ENCODE measurements around the gene DENND1A. TPM values are rescaled to one million over a fixed set of nuclear protein-coding genes. Genes with fewer than 3 reads are reported as not detected.

Gene DENND1A
- total RNA-seq, 1 donor from 2014 or later = 24.4 TPM

DNA sequence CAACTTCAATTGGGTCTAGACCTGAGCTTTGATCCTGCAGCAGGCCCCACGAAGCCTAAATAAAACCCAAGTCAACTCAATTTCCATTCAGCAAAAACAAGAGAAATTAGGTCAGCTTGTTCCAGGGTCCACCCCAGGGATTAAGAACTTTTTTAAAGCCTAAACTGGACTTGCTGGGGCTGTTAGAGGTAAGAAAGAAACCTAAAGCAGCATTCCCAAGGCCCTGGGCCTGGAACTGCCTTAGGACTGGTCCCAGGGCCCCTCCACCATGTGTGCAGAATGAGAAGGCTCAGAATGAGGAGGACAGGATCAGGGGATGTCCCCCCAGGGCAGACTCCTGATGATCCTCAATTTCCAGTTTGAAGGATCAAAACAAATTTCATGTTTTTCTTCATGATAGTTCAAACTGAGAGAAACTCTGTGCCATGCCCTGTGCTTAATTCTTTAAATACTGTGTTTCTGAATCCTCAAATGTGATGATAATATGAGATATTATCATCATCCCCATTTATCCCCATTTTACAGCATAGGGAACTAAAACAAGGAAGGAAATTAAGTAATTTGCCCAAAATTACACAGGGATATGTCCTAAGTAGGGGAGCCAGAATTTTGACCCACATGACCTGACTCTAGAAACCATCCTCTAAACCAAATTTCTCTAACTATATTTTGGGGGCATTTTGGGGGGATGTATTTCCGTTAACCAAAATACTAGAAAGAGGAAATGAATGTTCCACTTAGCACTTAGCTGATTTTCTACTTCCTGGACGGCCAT is 64.5 kb downstream of the DENND1A start:
- no peak for DNase-seq (ENCODE audit: low spot score)

DNA sequence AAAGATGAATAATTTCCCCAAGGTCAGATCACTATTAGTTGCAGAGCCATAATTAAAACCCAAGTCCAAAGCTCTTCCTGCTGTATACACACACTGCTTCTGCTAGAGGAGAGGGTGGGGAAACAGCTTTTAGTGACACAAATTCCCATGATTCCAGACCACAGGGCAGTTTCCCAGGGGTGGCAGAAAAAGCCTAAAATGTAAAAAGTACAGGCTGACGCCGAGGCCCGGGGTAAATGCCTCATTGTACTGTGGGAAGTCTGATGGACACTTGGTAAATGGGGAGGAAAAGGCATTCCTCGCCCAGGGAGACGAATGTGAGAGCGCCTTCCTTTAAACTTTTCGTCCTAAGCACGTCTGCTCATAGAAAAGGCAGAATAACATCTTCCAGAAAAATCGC is 65.7 kb downstream of the DENND1A start:
- no peak for DNase-seq (ENCODE audit: low spot score)

DNA sequence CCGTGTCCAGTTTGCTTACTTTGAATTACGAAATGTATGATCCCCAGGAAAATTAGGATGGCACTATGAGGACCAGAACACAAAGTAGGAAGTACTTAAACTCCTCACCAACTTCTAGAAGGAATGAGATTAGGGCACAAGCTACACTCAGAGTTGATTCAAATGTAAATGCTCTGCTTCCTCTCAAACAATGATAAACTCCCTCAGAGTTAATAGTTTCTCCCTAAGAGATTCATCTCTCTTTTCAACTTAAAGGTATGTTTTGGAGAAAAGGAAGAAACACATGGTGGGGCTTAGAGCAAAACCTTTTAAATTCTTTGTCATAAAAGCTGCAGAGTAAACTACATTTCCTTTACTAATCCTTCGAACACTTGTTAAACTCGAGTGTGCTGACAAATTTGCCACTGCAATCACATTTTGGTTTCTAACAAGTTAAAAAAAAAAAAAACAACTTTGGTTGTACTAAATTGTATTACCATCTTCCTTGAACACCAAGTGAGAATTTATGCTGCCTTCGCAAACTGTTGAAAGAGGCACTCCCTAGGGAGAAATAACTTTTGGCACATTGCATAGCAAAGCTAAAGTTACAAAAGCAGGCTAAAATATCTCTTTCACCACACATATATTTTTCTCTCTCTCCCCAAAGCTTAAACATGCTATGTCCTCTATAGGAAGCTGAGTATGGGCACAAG is 66.6 kb downstream of the DENND1A start:
- DNase-seq (ENCODE audit: low spot score) = no peak

DNA sequence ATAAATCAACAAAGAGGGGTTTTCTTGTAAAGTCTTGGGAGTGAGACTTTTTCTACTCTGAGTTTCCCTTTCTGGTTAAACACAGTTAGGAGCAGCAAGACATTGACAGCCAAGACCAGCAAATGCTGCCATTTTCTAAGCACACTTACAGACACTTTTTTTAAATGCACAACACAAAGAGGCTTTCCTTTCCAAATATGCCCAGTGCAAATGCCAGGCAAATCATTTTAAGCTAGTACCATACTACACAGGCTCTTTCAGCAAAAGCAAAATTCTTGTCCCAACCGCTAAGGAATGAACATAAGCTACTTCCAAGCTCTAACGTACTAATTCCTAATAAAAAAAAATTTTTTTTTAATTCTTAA is 68.2 kb downstream of the DENND1A start:
- DNase-seq (ENCODE audit: low spot score) = no peak

DNA sequence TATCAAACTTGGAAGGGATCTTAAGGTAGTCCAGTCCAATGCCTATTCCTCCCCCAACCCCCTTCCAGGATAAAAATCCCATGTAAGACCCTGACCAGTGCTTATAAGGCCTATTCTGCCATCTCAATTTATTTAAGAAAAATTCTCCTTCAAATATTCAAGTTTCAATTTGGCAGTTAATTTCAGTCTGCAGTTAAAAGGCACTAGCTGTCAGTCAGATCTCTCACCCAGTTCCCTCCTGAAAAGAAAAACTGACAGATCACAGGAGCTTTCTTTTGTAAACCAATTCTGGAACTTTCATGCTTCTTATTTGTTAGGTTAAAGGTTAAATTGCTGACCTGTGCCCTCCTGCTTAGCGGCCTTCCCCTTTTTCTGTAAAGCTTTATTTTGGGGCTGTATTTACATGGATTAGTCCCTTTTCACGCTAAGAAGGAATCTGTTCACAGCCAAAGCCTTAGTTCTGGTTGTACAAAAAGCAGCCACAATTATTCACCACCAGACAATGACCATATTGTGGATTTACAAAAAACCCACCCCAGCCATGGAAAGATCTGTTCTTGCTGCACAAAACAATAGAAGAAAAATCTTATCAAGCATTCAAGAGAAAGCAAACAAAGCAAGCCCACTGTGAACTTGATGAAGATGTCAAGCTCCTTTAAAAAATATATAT is 68.7 kb downstream of the DENND1A start:
- DNase-seq (ENCODE audit: low spot score) = no peak

DNA sequence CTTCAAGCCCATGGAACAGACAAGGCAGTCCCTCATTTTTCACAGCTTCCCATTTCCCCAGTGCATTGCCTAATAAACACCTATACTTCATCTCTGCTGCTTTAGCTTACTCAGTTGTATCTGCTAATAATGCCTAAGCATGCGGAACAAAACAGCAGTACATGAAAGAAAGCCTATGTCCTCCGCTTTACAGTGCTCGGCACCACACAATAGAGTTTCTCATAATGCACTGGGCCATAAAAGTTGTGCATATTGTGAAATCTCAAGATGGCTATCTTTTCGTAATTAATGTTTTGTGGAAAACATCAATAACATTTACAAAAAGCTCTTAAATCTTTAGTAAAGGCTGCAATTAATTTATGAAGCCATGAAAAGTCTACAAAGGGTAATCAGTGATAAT is 69.3 kb downstream of the DENND1A start:
- no peak for DNase-seq (ENCODE audit: low spot score)

DNA sequence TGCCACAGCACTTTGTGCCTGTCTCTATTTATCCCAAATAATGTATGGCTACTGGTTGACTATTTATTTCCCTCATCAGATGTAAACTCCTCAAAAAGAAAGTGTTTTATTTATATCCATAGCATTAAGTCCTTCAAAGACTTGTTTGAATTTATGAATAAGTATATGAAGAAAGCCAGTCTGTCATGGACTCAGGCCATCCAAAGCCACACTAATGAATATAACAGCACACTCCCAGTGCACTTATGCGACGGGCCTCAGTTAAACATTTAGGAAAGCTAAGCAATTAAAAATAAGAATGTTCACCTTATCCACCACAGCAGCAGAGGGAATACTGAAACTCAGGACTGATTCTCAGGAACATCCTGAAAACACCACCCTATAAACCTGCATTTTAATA is 77.5 kb downstream of the DENND1A start:
- DNase-seq (ENCODE audit: low spot score) = no peak

DNA sequence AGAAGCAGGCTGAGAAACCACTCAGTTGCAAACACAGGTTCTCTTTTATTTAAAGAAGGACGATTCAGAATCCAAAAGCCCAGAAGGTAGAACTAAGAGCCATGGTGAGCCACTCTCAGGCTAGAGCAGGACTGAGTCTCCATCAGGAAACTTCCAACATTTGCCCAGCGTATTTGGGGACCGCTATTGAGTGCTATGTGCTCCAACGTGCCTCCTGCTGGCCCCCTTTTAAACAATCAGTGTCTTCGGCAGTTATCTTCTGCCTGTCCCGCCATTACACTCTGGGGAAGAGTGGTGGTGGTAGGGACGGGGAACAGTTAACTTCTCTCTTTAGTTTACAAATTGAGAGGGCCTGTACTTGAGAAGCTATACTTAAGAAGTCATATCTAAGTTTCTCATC is 78.1 kb downstream of the DENND1A start:
- DNase-seq (ENCODE audit: low spot score) = no peak

DNA sequence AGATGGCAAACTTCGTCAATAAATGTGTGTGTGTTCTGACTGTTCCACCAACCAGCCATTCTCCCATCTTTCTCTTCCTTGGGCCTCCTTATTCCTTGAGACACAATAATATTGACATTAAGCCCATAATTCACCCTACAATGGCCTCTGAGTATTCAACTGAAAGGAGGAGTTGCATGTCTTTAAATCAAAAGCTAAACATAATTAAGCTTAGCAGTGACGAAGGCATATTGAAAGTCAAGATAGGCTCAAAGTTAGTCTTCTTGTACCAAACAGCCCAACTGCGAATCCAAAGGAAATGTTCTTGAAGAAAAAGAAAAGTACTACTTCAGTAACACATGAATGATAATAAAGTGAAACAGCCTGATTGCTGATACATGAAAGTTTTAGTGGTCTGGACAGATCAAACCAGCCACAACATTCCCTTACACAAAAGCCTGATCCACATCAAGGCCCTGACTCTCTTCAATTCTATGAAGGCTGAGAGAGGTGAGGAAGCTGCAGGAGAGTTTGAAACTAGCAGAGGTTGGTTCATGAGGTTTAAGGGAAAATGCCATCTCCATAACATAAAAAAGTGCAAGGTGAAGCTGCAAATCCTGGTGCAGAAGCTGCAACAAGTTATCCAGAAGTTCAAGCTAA is 81.4 kb downstream of the DENND1A start:
- DNase-seq (ENCODE audit: low spot score) = no peak

DNA sequence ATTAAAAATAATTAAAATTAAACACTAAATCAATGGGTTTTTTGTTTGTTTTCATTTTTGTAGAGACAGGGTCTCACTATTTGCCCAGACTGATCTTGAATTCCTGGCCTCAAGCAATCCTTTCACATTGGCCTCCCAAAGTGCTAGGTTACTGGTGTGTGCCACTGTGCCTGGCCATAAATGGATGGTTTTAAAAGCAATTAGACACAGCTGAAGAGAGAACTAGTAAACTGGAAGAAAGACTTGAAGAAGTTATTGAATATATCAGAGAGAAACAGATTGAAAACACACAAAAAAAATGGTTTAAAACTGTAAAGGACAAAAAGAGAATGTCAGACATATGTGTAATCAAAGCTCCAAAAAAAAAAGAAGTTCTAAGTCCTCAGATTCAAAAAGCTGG is 83.0 kb downstream of the DENND1A start:
- no peak for DNase-seq (ENCODE audit: low spot score)

DNA sequence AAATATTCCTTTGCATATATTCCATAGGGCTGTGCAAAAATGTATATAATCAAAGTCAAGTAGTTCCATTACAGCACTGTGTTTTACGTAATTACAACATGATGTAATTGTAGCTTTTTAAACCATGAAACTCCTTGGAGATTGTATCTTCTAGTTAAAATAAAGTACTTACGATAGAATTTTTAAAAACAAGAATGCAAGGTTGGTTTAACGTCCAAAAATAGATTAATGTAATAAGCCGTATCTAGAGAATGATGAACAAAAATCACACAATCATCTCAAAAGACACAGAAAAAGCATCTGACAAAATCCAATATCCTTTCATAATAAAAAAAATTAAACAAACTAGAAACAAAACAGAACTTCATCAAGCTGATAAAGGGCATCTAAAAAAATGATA is 86.2 kb downstream of the DENND1A start:
- DNase-seq (ENCODE audit: low spot score) = no peak

DNA sequence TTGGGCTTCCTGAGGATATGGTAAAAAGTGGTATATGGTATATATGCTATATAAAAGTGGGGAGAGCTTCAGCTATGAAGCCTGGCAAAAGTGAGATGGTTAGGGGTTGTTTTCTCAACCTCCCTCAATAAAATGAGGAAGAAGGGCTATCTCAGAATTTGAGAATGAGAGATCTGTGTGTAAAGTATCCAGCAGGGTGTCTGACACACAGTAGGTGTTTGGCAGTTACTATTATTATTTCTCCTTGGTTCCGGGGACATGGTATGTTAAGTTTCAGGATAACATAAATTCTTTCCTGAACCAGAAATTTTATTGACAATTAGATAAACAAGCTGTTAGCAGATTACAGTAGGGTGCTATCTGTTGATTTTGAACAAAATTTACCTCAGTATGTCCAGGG is 94.1 kb downstream of the DENND1A start:
- DNase-seq (ENCODE audit: low spot score) = no peak

DNA sequence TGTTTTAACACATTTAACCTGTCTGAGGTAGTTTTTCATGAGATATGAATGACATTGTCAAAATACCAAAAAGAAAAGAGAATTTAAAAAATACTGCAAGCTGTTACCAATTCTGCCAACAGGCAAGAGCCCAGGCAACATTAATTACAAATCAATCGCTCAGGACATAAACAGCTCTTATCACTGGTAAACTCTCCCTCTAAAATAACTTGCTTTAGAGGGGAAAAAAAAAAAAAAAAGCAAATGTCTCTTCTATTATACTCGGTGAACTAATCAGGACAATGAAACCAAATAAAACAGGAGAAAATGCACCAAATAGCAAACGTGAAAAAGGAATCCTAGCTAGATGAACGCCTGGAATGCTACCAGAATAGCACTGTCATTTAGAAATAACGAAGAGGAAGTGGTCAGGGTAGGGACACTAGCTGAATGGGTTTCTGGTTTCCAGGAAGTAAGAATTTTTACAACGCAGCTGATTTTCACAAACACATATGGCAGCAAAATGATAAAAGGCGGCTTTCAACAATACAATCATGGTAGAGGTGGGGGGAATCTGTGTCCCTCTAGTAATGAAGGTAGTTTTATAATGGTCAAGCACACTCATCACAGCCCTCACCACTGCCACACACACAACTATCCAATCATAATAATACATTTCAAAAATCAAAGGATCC is 94.9 kb downstream of the DENND1A start:
- no peak for DNase-seq (ENCODE audit: low spot score)

DNA sequence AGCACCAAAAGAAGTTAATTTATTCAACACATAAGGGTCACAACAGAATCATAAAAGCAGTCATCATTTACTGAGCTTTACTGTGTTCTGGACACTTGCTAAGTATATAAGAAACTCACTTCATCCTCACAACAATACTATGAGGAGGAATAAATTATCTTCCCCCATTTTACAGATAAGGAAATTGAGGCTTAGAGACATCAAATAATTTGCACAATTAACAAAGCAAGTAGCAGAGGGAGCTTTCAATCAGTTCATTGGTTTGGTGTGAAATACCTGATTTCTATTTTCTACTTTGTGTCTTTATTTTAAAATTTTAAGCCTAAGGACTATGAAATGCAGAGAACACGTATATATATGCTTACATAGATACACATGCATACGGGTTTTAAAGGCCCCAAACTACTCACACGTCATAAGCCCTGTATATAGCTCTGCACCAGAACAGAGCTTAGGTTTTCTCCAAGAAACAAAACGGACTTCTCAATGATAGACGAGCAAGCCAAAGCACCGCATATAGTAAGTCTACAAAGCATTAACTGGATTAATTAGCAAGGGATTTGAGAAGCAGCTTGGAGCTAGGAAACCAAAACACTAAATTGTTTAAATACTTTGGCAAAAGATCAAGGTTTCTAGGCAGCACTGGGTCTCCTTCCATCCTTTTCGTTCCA is 95.6 kb downstream of the DENND1A start:
- DNase-seq (ENCODE audit: low spot score) = no peak

DNA sequence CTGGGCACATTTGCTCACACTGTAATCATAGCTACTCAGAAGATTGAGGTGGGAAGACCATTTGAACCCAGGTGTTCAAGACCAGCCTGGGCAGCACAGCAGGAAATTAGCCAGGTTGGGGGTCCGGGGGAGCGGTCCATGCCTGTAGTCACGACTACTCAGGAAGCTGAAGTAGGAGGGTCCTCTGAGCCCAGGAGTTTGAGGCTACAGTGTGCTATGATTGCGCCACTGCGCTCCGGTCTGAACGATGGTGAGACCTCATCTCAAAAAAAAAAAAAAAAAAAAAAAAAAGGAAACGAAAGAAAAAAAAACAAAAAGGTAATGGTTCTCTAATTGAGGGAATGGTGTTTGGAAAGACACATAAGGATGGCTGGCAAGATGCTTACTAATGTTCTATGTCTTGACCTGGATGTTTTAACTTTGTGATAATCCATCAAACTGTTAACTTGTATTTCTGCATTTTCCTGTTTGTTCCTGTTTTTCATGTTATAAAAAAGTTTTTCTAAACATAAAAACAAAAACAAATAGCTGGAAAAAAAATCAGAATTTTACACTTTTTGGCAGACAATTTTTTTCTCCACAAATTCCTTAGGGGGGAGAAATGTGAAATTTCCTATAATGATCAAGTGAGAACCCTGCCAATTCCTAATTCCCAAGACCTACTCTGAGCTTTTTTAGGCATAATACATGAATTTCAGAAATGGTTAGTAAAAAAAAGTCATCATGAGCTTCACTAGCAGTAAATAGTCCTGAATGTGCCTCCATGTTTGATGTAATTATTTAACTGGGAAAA is 96.9 kb downstream of the DENND1A start:
- DNase-seq (ENCODE audit: low spot score) = no peak

DNA sequence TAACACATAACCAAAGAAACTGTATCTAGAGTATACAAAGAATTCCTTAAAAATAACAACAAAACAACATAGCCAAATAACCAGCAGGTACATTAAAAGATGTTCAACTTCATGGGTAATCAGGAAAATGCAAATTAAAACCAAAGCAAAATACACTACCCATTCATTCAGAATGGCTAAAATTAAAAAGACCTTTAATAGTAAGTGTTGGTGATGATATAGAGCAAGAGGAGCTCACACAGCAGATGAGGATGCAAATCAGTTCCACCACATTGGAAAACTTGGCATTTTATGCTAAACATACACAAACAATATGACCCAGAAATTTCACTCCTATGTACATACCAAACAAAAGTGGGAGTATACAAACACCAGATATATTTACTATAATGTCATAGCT is 97.8 kb downstream of the DENND1A start:
- no peak for DNase-seq (ENCODE audit: low spot score)

DNA sequence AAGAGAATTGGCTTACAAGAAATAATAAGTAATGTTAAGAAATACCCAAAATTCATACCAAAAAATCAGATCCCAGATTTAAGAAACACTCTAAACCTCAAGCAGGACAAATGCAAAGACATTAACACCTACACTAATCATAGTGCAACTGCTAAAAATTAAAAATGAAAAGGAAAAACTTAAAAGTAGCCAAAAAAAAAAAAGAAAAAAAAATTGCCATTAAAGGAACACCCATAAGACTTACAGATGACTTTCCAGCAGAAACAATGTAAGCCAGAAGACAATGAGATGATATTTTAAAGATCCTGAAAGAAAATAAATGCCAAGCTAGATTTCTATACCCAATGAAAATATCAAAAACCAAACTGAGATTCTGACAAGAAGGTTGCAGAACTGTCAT is 101.5 kb downstream of the DENND1A start:
- no peak for DNase-seq (ENCODE audit: low spot score)

DNA sequence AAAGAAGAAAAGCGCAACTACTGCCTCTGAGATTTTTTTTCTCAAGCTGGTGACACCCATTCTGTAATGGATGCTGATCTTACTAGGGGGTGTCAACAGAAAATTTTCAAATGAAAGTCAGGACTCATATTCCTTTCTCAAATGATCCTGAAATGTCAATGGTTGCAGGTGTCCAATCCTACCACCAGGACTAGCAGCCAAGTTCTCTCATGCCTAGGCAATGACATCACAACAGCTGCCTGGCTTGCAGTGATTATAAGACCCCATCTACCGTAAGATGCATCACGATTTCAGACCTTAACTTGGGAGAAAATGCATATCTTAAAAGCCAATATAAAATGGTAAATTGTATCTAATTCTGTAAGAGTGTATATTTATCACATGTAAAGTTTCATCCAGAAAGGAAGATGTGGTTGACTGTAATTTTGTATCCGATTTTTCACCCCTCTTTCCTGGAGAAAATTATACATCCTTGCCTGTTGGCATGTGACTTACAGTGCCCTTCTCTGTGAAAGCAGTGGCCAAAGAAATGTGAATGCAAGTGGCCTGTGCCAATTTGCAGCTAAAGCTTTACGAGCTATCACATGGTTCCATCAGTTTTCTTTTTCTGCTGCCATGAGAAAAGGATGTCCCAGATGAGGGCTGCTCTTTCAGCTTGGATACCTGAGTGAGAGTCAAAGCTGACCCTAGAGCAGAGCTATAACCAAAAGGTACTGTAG is 104.4 kb downstream of the DENND1A start:
- DNase-seq (ENCODE audit: low spot score) = no peak

DNA sequence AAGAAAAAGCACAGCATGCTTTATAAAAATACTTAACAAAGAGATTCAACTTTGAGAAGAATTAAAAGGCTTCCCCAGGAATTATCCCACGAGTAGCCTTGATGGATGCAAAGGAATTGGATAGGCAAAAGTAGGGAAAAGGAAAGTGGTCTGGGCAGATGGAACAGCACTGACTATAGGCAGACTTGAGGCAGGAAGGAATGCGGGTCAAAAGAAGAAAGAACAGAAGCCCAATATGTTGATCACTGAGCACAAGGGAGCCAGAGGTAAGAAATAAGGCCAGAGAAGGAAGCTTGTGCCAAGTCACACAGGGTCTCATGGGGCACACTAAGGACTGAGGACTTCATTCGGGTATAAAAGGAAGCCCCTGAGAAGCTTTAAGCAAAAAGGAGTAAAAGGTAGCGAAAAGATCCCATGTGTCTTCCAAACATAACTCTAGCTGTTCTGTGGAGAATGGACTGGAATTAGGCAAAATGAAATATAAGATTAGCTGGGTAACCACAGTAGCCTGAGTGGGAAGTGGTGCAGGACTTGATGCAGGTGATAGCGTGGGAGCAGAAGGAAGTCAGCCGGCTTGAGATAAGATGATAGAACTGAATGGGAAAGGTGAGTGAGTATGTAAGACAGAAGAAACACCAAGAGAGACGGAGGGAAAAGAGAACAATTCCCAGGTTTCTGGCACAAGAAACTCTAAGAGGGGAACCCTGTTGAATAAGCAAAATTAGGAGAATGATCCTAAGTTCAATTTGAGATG is 106.6 kb downstream of the DENND1A start:
- no peak for DNase-seq (ENCODE audit: low spot score)
